GM18499 (cell line): Measurements from ENCODE around the gene DDX39B.

ENCODE experiments used
- ATAC-seq: cut with Tn5 transposase; IDR thresholded peaks from one replicate; pipeline ENCODE4 v1.9.1; 2021; ENCODE audit warnings: moderate number of reproducible peaks; ENCODE audit not compliant: insufficient read depth, unreplicated experiment

Gene DDX39B

DNA sequence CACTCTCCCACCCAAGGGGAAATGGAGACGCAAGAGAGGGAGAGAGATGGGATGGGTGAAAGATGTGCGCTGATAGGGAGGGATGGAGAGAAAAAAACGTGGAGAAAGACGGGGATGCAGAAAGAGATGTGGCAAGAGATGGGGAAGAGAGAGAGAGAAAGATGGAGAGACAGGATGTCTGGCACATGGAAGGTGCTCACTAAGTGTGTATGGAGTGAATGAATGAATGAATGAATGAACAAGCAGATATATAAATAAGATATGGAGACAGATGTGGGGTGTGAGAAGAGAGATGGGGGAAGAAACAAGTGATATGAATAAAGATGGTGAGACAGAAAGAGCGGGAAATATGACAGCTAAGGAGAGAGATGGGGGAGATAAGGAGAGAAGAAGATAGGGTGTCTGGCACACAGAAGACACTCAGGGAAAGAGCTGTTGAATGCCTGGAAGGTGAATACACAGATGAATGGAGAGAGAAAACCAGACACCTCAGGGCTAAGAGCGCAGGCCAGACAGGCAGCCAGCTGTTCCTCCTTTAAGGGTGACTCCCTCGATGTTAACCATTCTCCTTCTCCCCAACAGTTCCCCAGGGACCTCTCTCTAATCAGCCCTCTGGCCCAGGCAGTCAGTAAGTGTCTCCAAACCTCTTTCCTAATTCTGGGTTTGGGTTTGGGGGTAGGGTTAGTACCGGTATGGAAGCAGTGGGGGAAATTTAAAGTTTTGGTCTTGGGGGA is 34.3 kb upstream of the DDX39B start:
- ATAC-seq, result no peak

DNA sequence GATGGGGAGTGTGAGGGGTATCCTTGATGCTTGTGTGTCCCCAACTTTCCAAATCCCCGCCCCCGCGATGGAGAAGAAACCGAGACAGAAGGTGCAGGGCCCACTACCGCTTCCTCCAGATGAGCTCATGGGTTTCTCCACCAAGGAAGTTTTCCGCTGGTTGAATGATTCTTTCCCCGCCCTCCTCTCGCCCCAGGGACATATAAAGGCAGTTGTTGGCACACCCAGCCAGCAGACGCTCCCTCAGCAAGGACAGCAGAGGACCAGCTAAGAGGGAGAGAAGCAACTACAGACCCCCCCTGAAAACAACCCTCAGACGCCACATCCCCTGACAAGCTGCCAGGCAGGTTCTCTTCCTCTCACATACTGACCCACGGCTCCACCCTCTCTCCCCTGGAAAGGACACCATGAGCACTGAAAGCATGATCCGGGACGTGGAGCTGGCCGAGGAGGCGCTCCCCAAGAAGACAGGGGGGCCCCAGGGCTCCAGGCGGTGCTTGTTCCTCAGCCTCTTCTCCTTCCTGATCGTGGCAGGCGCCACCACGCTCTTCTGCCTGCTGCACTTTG is 33.6 kb upstream of the DDX39B start, which contains the start of gene TNF:
TNF (plus strand) TSS at position 231 of the 567 bp plus-strand sequence; CDS start at position 408, 177 bp downstream.
- no peak for ATAC-seq

GRCh38 chr6:31574106-31575061 is 32.6 kb upstream of the DDX39B start:
- ATAC-seq, result no peak

DNA sequence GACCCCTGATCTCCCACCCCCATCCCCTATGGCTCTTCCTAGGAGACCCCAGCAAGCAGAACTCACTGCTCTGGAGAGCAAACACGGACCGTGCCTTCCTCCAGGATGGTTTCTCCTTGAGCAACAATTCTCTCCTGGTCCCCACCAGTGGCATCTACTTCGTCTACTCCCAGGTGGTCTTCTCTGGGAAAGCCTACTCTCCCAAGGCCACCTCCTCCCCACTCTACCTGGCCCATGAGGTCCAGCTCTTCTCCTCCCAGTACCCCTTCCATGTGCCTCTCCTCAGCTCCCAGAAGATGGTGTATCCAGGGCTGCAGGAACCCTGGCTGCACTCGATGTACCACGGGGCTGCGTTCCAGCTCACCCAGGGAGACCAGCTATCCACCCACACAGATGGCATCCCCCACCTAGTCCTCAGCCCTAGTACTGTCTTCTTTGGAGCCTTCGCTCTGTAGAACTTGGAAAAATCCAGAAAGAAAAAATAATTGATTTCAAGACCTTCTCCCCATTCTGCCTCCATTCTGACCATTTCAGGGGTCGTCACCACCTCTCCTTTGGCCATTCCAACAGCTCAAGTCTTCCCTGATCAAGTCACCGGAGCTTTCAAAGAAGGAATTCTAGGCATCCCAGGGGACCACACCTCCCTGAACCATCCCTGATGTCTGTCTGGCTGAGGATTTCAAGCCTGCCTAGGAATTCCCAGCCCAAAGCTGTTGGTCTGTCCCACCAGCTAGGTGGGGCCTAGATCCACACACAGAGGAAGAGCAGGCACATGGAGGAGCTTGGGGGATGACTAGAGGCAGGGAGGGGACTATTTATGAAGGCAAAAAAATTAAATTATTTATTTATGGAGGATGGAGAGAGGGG is 31.7 kb upstream of the DDX39B start:
- no peak for ATAC-seq

GRCh38 chr6:31572041-31572911 is 30.5 kb upstream of the DDX39B start, which contains the start of gene LTA:
Gene LTA, plus strand, starts transcription at chr6:31572289. Its CDS starts 454 bp downstream, at chr6:31572743.
- no peak for ATAC-seq

DNA sequence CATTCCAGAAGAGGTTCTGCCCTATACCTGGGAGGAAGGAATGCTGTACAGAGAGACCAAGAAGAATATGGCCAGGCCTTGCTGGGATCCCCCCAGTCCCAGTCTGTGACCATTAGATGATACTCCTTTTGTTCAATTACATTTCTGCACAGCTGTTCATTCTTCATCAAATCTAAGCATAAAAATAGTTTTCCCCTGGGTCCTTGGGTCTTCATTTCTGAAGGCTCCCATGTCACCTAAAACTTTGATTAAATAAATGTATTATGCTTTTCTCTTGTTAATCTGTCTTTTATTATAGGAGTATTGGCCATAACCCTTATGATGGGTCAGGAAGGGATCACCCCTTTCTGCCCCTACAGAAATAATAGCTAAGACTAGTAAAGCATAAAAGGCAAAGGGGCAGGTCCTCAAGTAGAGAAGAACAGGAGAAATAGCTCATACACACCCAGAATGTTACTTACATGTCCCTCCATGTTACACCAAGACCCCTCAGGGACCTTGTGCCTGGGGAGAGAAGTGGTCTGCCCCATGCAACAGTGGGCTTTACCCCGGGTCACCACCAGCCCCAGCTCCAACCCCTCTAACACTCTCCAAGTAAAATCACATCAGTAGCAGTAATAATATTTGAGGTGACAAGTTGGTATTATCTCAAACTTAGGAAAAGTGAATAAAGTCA is 28.2 kb upstream of the DDX39B start:
- ATAC-seq, result no peak

DNA sequence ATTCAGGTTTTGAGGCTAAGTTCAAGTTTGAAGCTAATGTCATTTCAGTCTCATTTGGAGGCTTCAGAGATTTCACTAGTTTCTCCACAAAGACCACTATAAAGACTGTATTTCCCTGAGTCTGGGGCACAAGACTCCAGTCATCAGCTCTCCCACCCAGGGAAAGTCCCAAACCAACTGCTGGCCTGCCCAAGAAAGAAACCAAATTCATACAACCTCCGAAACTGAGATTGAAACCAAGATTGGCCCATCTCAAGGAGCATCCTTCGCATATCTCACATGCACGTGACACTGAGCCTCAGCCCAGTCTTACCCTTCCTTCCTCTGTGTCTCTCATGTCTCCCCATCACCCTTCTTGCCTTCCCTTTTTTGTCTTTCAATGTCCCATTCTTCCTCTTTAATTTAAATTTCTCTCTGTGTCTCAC is 26.7 kb upstream of the DDX39B start:
- peak; percentile 61 for ATAC-seq

GRCh38 chr6:31567531-31568370 is 25.9 kb upstream of the DDX39B start:
- ATAC-seq, result no peak

GRCh38 chr6:31560697-31561058 is 18.9 kb upstream of the DDX39B start:
- ATAC-seq, result no peak

DNA sequence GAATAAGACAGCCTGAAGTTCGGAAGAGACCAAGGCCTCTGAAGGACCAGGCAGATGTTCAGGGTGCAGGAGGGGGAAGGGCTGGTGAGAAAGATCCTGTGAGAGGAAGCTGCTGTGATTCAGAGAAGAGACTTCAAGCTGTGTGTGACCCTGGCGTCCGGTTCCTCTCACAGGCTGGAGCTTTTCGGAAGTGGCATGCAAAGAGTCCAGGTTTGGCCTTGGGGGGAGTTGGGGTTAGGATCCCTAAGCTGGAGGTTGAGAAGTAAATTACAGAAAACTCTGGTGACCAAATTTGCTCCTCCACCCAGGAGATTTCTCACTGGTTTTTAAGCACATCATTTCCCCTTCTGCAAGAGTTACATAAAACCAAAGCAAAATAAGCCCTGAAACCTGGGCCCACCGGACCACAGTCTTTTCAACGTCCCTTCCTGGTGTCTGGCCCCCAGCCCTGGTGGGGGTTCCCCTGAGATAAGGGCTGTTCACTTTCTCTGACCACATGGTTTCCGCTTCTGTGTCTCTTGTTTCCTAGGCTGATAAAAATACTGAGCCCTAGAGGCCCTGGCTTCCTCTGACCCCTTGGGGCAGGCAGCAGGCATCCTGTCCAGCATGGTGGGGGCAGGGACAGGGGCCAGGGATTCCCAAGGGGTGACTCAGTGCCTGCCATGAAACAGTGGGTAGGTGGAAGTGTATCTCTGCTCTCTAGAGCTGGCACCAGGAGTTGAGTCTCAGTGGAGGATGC is 18.3 kb upstream of the DDX39B start:
- ATAC-seq, result peak; percentile 41

DNA sequence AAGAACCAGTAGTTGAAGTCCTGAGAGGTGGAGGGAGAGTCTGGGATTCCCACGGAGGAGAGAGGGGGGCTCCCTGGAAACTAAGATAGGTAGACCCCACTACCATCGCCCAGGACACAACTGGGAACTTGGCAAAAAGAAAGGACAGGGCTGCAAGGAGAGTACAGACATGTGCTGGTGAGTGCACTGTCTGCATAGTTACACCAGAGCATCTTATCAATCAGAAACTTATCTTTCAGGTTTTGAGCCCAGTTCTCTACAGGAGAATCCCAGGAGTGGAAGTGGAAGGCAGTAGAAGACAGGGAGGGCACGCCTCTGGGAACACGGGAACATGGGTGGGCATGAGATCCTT is 17.8 kb upstream of the DDX39B start:
- no peak for ATAC-seq

DNA sequence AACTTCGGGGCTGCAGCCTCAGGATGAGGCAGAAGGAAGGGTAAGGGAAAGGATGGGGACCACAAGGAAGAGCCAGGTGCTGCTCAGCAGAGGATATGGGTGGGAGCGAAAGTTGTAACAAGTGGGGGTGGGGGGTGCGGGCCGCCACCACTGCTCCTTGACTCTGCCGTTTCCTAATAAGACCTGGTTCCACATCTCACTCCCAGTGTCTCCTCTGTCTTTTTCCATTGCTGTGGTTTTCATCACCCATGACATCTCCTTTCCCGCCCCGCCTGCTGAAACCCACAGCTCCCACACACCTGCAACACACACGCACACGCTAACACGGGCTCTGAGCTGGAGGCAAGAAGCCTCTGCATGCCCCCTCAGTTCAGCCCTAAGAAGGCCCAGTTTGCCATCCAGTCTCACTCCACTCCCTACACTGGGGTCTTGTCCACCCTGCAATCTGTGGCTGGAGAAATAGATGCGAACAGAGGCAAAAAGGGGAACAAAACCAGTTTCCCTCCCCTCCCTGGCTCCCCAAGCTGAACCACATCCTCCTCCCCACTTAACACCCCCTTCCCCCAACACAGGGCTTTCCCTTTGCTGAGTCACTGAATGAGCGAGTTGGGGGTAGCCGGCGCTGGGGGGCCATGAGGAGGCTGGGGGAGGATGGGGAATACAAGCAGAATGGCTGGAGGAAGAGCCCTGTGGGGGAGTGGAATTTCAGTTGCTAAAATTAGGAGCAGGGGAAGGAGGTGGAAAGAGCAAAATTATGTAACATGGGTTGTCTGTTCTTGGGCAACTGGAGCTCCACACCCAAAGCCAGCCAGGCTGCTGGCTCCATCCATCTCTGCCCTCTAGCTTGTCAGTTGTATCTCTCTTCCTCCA is 17.1 kb upstream of the DDX39B start:
- ATAC-seq, result no peak

- ATAC-seq, result no peak
Observed at GRCh38 chr6:31558318-31558625, 16.5 kb upstream of the DDX39B start.

DNA sequence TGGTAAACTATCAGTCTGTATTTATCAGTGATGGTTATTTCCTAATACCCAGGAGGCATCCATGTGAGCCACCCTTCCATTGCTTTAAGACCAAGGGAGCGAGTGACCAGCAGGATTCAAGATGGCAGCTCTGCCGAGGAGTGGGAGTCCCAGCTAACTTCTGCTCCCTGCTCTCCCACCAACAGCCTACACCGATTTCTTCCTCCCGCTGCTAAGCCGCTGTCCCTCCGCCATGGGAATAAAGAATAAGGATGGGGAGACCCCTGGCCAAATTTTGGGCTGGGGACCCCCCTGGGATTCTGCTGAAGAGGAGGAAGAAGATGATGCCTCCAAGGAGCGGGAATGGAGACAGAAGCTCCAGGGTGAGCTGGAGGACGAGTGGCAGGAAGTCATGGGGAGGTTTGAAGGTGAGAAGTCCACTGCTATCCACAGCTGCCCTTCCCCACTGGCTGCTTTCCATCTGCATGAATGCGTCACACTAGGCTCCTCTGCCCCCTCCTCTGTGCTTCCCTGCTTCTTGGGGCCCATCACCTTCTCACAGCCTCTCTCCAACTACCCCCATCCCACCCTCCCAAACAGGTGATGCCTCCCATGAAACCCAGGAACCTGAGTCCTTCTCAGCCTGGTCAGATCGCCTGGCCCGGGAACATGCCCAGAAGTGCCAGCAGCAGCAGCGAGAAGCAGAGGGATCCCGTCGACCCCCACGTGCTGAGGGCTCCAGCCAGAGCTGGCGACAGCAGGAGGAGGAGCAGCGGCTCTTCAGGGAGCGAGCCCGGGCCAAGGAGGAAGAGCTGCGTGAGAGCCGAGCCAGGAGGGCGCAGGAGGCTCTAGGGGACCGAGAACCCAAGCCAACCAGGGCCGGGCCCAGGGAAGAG is 15.9 kb upstream of the DDX39B start:
- ATAC-seq, result no peak

DNA sequence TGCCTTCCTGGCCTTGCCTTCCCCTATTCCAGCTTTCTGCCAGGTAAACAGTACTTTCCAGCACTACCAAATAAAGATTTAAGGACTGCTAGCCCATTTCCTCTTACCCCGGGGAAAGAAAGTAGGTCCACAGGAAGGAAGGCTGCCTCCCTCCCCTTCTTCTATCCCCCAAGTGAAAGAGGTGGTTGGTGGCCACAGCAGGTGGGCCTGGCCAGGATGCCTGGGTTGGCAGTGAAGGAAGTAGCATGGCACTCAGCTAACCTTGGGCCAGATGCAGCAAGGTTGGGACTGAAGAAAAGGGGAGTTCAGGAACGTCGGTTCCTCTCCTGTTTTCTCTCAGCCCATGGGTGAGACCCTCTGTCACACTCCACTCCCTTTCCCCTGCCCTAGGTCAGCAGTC is 14.5 kb upstream of the DDX39B start:
- no peak for ATAC-seq
